HepG2 (cell line): ENCODE measurements around the gene STOML1. TPM values are rescaled to one million over a fixed set of nuclear protein-coding genes. Genes with fewer than 3 reads are reported as not detected.

Source experiments
- MYNN ChIP-seq: sonication (generic); formaldehyde crosslinking; IDR thresholded peaks from 2 replicates; pipeline ENCODE4 v1.4.0; 2020; ENCODE audit warnings: mild to moderate bottlenecking, low read depth, missing genetic modification reagents
- NFAT5 ChIP-seq: sonication (generic); formaldehyde crosslinking; IDR thresholded peaks from 2 replicates; pipeline ENCODE4 v1.4.0; 2020; ENCODE audit warnings: missing genetic modification reagents
- PHB2 ChIP-seq: fragments of 450-650 bp; IDR thresholded peaks from 2 replicates; pipeline ENCODE4 v1.6.1; 2018; ENCODE audit not compliant: partially characterized antibody
- PLRG1 ChIP-seq: fragments of 450-650 bp; conservative IDR thresholded peaks from 2 replicates; pipeline ENCODE4 v1.6.1; 2016
- PPARG ChIP-seq: conservative IDR thresholded peaks from 2 replicates; pipeline ENCODE4 v1.6.1; 2016; ENCODE audit warnings: missing biosample characterization, missing genetic modification reagents
- REST ChIP-seq, 2 experiments: IDR thresholded peaks; 2 replicates each; pipeline ENCODE4 v1.6.1; 2011 to 2012; ENCODE audit warnings: low read length in 2 of 2, borderline replicate concordance in 1 of 2, low read depth in 1 of 2, mild to moderate bottlenecking in 1 of 2, moderate library complexity in 1 of 2
- RFXAP ChIP-seq: sonication (generic); formaldehyde crosslinking; IDR thresholded peaks from 2 replicates; pipeline ENCODE4 v1.4.0; 2020; ENCODE audit warnings: missing genetic modification reagents, borderline replicate concordance
- RXRA ChIP-seq: sonication (generic); formaldehyde crosslinking; IDR thresholded peaks from 2 replicates; pipeline ENCODE4 v1.5.1; 2020; ENCODE audit warnings: missing genetic modification reagents
- SNAI1 ChIP-seq: sonication (generic); formaldehyde crosslinking; IDR thresholded peaks from 2 replicates; pipeline ENCODE4 v1.5.0; 2020; ENCODE audit warnings: mild to moderate bottlenecking, missing genetic modification reagents, borderline replicate concordance
- TAF1 ChIP-seq: sonication (generic); formaldehyde crosslinking; IDR thresholded peaks from 2 replicates; pipeline ENCODE4 v1.4.0; 2020; ENCODE audit warnings: missing genetic modification reagents
- ZBED4 ChIP-seq: sonication (generic); formaldehyde crosslinking; IDR thresholded peaks from 2 replicates; pipeline ENCODE4 v1.4.0; 2020; ENCODE audit warnings: missing genetic modification reagents, borderline replicate concordance
- ZBTB7B ChIP-seq: sonication (generic); formaldehyde crosslinking; IDR thresholded peaks from 2 replicates; pipeline ENCODE4 v1.4.0; 2020; ENCODE audit warnings: missing genetic modification reagents
- ZNF143 ChIP-seq: sonication (generic); formaldehyde crosslinking; IDR thresholded peaks from 2 replicates; pipeline ENCODE4 v1.4.0; 2020; ENCODE audit warnings: missing genetic modification reagents
- ZNF224 ChIP-seq: sonication (generic); formaldehyde crosslinking; IDR thresholded peaks from 2 replicates; pipeline ENCODE4 v1.5.0; 2020; ENCODE audit warnings: mild to moderate bottlenecking, missing genetic modification reagents
- ZNF326 ChIP-seq: sonication (generic); formaldehyde crosslinking; IDR thresholded peaks from 2 replicates; pipeline ENCODE4 v1.4.0; 2020; ENCODE audit warnings: missing genetic modification reagents, borderline replicate concordance
- ZNF550 ChIP-seq: sonication (generic); formaldehyde crosslinking; IDR thresholded peaks from 2 replicates; pipeline ENCODE4 v1.4.0; 2020; ENCODE audit warnings: mild to moderate bottlenecking, missing genetic modification reagents, borderline replicate concordance
- ZNF891 ChIP-seq: sonication (generic); formaldehyde crosslinking; IDR thresholded peaks from 2 replicates; pipeline ENCODE4 v1.5.0; 2020; ENCODE audit warnings: mild to moderate bottlenecking, missing genetic modification reagents
- polyA plus RNA-seq, 8 experiments: library from polyadenylated mRNA; depleted of rRNA in 3 of 8; stranded (reverse) in 7 of 8; unstranded in 1 of 8; fragments of >200 nt; fragmentation: Illumina TruSeq in 4 of 8; extraction: Trizol in 4 of 8; gene quantifications; 2 replicates each; pipeline versions ENCODE4 v1.2.1 to v1.2.3, GENCODE V29; 2011 to 2016; ENCODE audit warnings: low read depth in 4 of 8, missing spikeins in 1 of 8, mixed read lengths in 1 of 8; ENCODE audit not compliant: insufficient read depth in 1 of 8
- total RNA-seq, 5 experiments: library from RNA; depleted of rRNA; stranded (reverse); fragments of >200 nt; fragmentation: Illumina TruSeq; extraction: Trizol; gene quantifications; 2 replicates each; pipeline ENCODE4 v1.2.3, GENCODE V29; 2016; ENCODE audit warnings: low read depth in 1 of 5

STOML1 gene
- total and polyA plus RNA-seq, 2 of the 13 experiments (the other 11 are each of a cell fraction or from before 2014, with no cell fraction given): 3.5 to 3.7 TPM

GRCh38 chr15:73994413-73994883 is 2.4 kb upstream of the STOML1 start, which contains the start of gene PML (continued):
- no peak for TF ChIP-seq REST (IDR thresholded peaks at IDR 0.05; ENCODE audit: borderline replicate concordance in 1 of 2, low read depth in 1 of 2, low read length in 2 of 2)
- TF ChIP-seq RXRA (CRISPR knock-in tag): no peak
- TF ChIP-seq SNAI1 (CRISPR knock-in tag): no peak
- no peak for TF ChIP-seq PPARG (CRISPR knock-in tag)
- no peak for TF ChIP-seq MYNN (CRISPR knock-in tag)
- no peak for TF ChIP-seq PLRG1
- TF ChIP-seq PHB2: no peak
- TF ChIP-seq ZNF326 (CRISPR knock-in tag): no peak
- no peak for TF ChIP-seq ZNF224 (CRISPR knock-in tag)
- peak; percentile 52 for TF ChIP-seq ZBTB7B (CRISPR knock-in tag)
- TF ChIP-seq ZNF143: no peak
- TF ChIP-seq TAF1: peak; percentile 61; the same call in 1 of the 2 replicates
- no peak for TF ChIP-seq NFAT5 (CRISPR knock-in tag)
- no peak for TF ChIP-seq ZBED4
- no peak for TF ChIP-seq ZNF891
- no peak for TF ChIP-seq RFXAP
- no peak for TF ChIP-seq ZNF550 (CRISPR knock-in tag)
